CD14-positive monocyte (primary cell): ENCODE results near the gene ITPRIPL2. TPM values are rescaled to one million over a fixed set of nuclear protein-coding genes. Genes with fewer than 3 reads are reported as not detected.
A peak's percentile ranks its signal among the peaks of the same experiment; 100 is the strongest.

ENCODE experiments used
- DNase-seq, 3 donors: peaks; one replicate each; pipeline ENCODE4 v3.0.0-alpha.2; 2011 to 2022
- H2AFZ ChIP-seq: 2 replicates; pipeline ENCODE4 v1.6.0; 2012; ENCODE audit warnings: mild to moderate bottlenecking, low read depth, low read length, inconsistent platforms; ENCODE audit not compliant: insufficient read depth, poor library complexity, severe bottlenecking
- H3K27ac ChIP-seq, 2 donors: 1 replicate in 1 of 2; 2 replicates in 1 of 2; pipeline ENCODE4 v1.5.1; 2012 to 2013; ENCODE audit warnings: low read length in 2 of 2, control low read depth in 1 of 2, inconsistent platforms in 1 of 2, low read depth in 1 of 2, mild to moderate bottlenecking in 1 of 2
- H3K27me3 ChIP-seq, 2 donors: one replicate each; pipeline versions ENCODE4 v1.6.0 to v1.6.1; 2011 to 2013; ENCODE audit warnings: low read length in 2 of 2; ENCODE audit not compliant: control insufficient read depth in 2 of 2, insufficient read depth in 2 of 2
- H3K36me3 ChIP-seq, 2 donors: replicated peaks in 1 of 2; 1 replicate in 1 of 2; 2 replicates in 1 of 2; pipeline versions ENCODE4 v1.5.1 to v1.6.1; 2012 to 2013; ENCODE audit warnings: low read length in 2 of 2, control low read depth in 1 of 2, inconsistent platforms in 1 of 2, mild to moderate bottlenecking in 1 of 2; ENCODE audit not compliant: insufficient read depth in 2 of 2, control insufficient read depth in 1 of 2
- H3K4me1 ChIP-seq, 2 donors: 1 replicate in 1 of 2; 2 replicates in 1 of 2; pipeline versions ENCODE4 v1.5.1 to v1.6.1; 2012 to 2013; ENCODE audit warnings: low read length in 2 of 2, control low read depth in 1 of 2, inconsistent platforms in 1 of 2, mild to moderate bottlenecking in 1 of 2, moderate library complexity in 1 of 2; ENCODE audit not compliant: insufficient read depth in 2 of 2, control insufficient read depth in 1 of 2
- H3K4me2 ChIP-seq: replicated peaks from 2 replicates; pipeline ENCODE3; 2012; ENCODE audit warnings: low read length, moderate library complexity, mild to moderate bottlenecking; ENCODE audit not compliant: poor library complexity, severe bottlenecking; ENCODE audit errors: extremely low read depth
- H3K4me3 ChIP-seq, 3 experiments: fragments of 200-600 bp in 1 of 3; sonication (generic) in 1 of 3; replicated peaks in 1 of 3; 1 replicate in 2 of 3; 2 replicates in 1 of 3; pipeline ENCODE4 v1.5.1; 2011 to 2013; ENCODE audit warnings: low read length in 3 of 3, mild to moderate bottlenecking in 3 of 3, control low read depth in 2 of 3, low read depth in 2 of 3, inconsistent platforms in 1 of 3, moderate library complexity in 1 of 3
- H3K79me2 ChIP-seq: 2 replicates; pipeline ENCODE4 v1.6.0; 2012; ENCODE audit warnings: mild to moderate bottlenecking, control low read depth, inconsistent platforms, low read length, moderate library complexity; ENCODE audit not compliant: insufficient read depth
- H3K9ac ChIP-seq: 2 replicates; pipeline ENCODE4 v1.6.0; 2017; ENCODE audit warnings: low read length, mild to moderate bottlenecking; ENCODE audit not compliant: insufficient read depth, poor library complexity, severe bottlenecking
- H3K9me3 ChIP-seq, 2 donors: replicated peaks in 1 of 2; 1 replicate in 1 of 2; 2 replicates in 1 of 2; pipeline versions ENCODE4 v1.5.1 to v1.6.1; 2012 to 2013; ENCODE audit warnings: low read length in 2 of 2, control low read depth in 1 of 2; ENCODE audit not compliant: control insufficient read depth in 1 of 2, insufficient read depth in 1 of 2
- H4K20me1 ChIP-seq: 2 replicates; pipeline ENCODE4 v1.6.0; 2012; ENCODE audit warnings: mild to moderate bottlenecking, low read length, control low read depth, moderate library complexity; ENCODE audit not compliant: insufficient read depth
- H3K27ac Mint-ChIP-seq, 7 donors: one replicate each; pipeline ENCODE4 v1.8.0; 2020; ENCODE audit warnings: mild to moderate bottlenecking in 7 of 7, mixed read lengths in 7 of 7, moderate library complexity in 6 of 7, inconsistent platforms in 2 of 7
- H3K27me3 Mint-ChIP-seq, 3 donors: one replicate each; pipeline ENCODE4 v1.8.0; 2021 to 2022; ENCODE audit warnings: low read depth in 3 of 3, mild to moderate bottlenecking in 3 of 3, mixed read lengths in 3 of 3, moderate library complexity in 3 of 3, inconsistent platforms in 1 of 3
- H3K36me3 Mint-ChIP-seq, 2 donors: one replicate each; pipeline ENCODE4 v1.8.0; 2020; ENCODE audit warnings: mixed read lengths in 2 of 2, inconsistent platforms in 1 of 2, mild to moderate bottlenecking in 1 of 2
- H3K4me1 Mint-ChIP-seq: one replicate; pipeline ENCODE4 v1.8.0; 2020; ENCODE audit warnings: mild to moderate bottlenecking, mixed read lengths
- H3K4me3 Mint-ChIP-seq, 2 donors: one replicate each; pipeline ENCODE4 v1.8.0; 2020; ENCODE audit warnings: mild to moderate bottlenecking in 2 of 2, mixed read lengths in 2 of 2, moderate library complexity in 1 of 2
- H3K9me3 Mint-ChIP-seq, 7 donors: one replicate each; pipeline ENCODE4 v1.8.0; 2020 to 2022; ENCODE audit warnings: mixed read lengths in 7 of 7, mild to moderate bottlenecking in 6 of 7, moderate library complexity in 6 of 7, inconsistent platforms in 2 of 7
- WGBS: methylation state at CpG from one replicate; pipeline ENCODE4 v1.1.5; 2013; ENCODE audit warnings: missing lambda C conversion rate; ENCODE audit not compliant: insufficient coverage; 5-methylcytosine and 5-hydroxymethylcytosine counted together
- intact Hi-C, 2 donors: fragments of 100-400 bp; cut with micrococcal nuclease; formaldehyde crosslinking; loops; one replicate each; pipeline versions ENCODE4 v1.15.0 to v1.15.1; 2023
- polyA plus RNA-seq, 3 donors: library from polyadenylated mRNA; depleted of rRNA in 1 of 3; unstranded in 2 of 3; stranded (reverse) in 1 of 3; fragments of 300-500 nt in 2 of 3; fragments of >200 nt in 1 of 3; fragmentation: Illumina TruSeq in 2 of 3; gene quantifications; 1 replicate in 2 of 3; 2 replicates in 1 of 3; pipeline ENCODE4 v1.2.3, GENCODE V29; 2012 to 2021
- TF ChIP-seq, protein P1 (sequence below): fragments of 200-600 bp; IDR thresholded peaks from one replicate; pipeline ENCODE4 v1.8.0; 2022; ENCODE audit warnings: antibody characterized with exemption, mild to moderate bottlenecking

Gene ITPRIPL2
- polyA plus RNA-seq, 3 donors: 7.9 to 9.0 (median 8.2) TPM

DNA sequence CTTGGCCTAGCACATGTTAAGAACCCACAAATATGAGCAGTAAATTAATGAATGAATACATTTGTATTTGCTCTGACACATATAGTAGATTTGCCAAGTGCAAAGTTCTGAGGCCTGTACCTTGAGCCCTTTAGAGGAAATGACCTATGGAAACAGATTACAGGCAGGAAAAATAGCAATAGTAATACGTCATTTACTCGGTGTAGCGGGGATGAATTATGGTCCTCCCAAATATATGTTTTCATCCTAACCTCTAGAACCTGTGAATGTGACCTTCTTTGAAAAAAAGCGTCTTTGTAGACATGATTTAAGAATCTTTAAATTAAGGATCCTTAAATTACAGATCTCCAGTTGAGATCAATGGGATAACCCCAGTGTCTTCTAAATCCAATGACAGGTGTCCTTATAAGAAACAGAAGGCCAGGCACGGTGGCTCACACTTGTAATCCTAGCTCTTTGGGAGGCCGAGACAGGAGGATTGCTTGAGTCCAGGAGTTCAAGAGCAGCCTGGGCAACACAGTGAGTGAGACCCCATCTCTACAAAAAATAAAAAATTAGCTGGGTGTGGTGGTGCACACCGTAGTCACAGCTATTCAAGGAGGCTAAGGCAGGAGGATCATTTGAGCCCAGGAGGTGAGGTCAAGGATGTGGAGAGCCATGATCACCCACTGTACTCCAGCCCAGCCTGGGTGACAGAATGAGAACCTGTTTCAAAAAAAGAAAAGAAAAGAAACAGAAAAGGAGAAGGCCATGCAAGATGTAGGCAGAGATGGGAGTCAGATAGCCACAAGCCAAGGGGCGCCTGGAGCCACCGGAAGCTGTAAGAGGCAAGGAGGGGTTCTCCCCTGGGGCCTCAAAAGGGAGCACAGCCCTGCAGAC lies 5.1 kb upstream of the ITPRIPL2 start:
- H3K27ac Mint-ChIP-seq: peak overlapping the region in 6 of 7 donors; percentile 85 to 97 (median 89)
- peaks cover 0 to 4% (median 4%) of the 10 kb centered on the region in 3 donors for H3K27me3 Mint-ChIP-seq
- Histone ChIP-seq H3K79me2 (peaks cover 4% of the 10 kb centered on the region), H3K4me3 (no peak overlapping the region), H3K27me3 (no peaks in the 10 kb centered on the region), H3K36me3 (no peaks in the 10 kb centered on the region), H2AFZ (no peak overlapping the region), H4K20me1 (no peaks in the 10 kb centered on the region), H3K9ac (no peak overlapping the region), H3K9me3 (no peaks in the 10 kb centered on the region), H3K4me1 (peaks cover 47 to 54% of the 10 kb centered on the region in 2 donors), H3K4me2 (no peak overlapping the region), H3K27ac (peak overlapping the region in 1 of 2 donors; percentile 19)
- H3K9me3 Mint-ChIP-seq: no peaks in the 10 kb centered on the region
- WGBS: 46% methylated on average over 3 of the region's 9 CpGs
- peaks cover 56% of the 10 kb centered on the region for H3K4me1 Mint-ChIP-seq
- no peaks in the 10 kb centered on the region for H3K36me3 Mint-ChIP-seq
- intact Hi-C loops: no loop called here
- TF ChIP-seq, protein P1, sequence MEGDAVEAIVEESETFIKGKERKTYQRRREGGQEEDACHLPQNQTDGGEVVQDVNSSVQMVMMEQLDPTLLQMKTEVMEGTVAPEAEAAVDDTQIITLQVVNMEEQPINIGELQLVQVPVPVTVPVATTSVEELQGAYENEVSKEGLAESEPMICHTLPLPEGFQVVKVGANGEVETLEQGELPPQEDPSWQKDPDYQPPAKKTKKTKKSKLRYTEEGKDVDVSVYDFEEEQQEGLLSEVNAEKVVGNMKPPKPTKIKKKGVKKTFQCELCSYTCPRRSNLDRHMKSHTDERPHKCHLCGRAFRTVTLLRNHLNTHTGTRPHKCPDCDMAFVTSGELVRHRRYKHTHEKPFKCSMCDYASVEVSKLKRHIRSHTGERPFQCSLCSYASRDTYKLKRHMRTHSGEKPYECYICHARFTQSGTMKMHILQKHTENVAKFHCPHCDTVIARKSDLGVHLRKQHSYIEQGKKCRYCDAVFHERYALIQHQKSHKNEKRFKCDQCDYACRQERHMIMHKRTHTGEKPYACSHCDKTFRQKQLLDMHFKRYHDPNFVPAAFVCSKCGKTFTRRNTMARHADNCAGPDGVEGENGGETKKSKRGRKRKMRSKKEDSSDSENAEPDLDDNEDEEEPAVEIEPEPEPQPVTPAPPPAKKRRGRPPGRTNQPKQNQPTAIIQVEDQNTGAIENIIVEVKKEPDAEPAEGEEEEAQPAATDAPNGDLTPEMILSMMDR: no peak
- no peak overlapping the region for H3K4me3 Mint-ChIP-seq
- DNase-seq: no peak

DNA sequence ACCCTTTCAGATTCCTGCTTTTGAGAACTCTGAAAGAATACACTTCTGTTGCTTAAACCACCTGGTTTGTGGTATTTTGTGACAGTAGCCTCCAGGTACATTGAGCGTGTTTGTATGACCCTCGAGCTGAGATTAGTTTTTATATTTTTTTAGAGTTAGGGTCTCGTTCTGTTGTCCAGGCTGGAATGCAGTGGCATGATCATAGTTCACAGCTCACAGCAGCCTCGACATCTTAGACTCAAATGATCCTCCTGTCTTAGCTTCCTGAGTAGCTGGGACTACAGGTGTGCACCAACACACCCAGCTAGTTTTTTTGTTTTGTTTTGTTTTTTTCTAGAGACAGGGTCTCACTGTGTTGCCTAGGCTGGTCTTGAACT lies 4.5 kb upstream of the ITPRIPL2 start:
- H3K4me3 Mint-ChIP-seq: no peak overlapping the region
- H3K36me3 ChIP-seq: no peaks in the 10 kb centered on the region
- TF ChIP-seq, protein P1: no peak
- H3K4me1 ChIP-seq: peaks cover 49 to 54% of the 10 kb centered on the region in 2 donors
- H3K9ac ChIP-seq: no peak overlapping the region
- peaks cover 0 to 4% (median 4%) of the 10 kb centered on the region in 3 donors for H3K27me3 Mint-ChIP-seq
- intact Hi-C loops: no loop called here
- no peak overlapping the region for H3K4me2 ChIP-seq
- no peaks in the 10 kb centered on the region for H3K9me3 ChIP-seq
- no peak overlapping the region for H2AFZ ChIP-seq
- no peak overlapping the region for H3K27ac Mint-ChIP-seq
- WGBS: 100% methylated on average over 1 of the region's 4 CpGs
- no peaks in the 10 kb centered on the region for H3K36me3 Mint-ChIP-seq
- DNase-seq: no peak
- H3K79me2 ChIP-seq: peaks cover 7% of the 10 kb centered on the region
- H3K27ac ChIP-seq: no peak overlapping the region
- no peaks in the 10 kb centered on the region for H4K20me1 ChIP-seq
- no peak overlapping the region for H3K4me3 ChIP-seq
- no peaks in the 10 kb centered on the region for H3K27me3 ChIP-seq
- H3K4me1 Mint-ChIP-seq: peaks cover 56% of the 10 kb centered on the region
- no peaks in the 10 kb centered on the region for H3K9me3 Mint-ChIP-seq
